Ecto neural progenitor cell (in vitro differentiated cells): ENCODE data around the gene MYO3B.
A peak's percentile ranks its signal among the peaks of the same experiment; 100 is the strongest.

Experiments
- DNase-seq: peaks from one replicate; pipeline ENCODE4 v3.0.0-alpha.2; 2018; ENCODE audit warnings: low spot score

MYO3B gene

GRCh38 chr2:170300993-170301392, 123.0 kb downstream of the MYO3B start:
- DNase-seq, result no peak

- DNase-seq, result no peak
Measured at GRCh38 chr2:170301626-170302025, 123.7 kb downstream of the MYO3B start.

- DNase-seq, result no peak
Measured at GRCh38 chr2:170305711-170306110, 127.8 kb downstream of the MYO3B start.

- DNase-seq, result no peak
Measured at GRCh38 chr2:170306293-170306873, 128.4 kb downstream of the MYO3B start.

- no peak for DNase-seq
Measured at GRCh38 chr2:170307052-170307451, 129.1 kb downstream of the MYO3B start.

- DNase-seq, result no peak
Measured at GRCh38 chr2:170307555-170308351, 129.8 kb downstream of the MYO3B start.

- DNase-seq, result no peak
Measured at GRCh38 chr2:170310876-170311502, 133.0 kb downstream of the MYO3B start.

- no peak for DNase-seq
Measured at GRCh38 chr2:170313347-170313991, 135.5 kb downstream of the MYO3B start.

- DNase-seq, result no peak
Measured at GRCh38 chr2:170313992-170314348, 136.0 kb downstream of the MYO3B start.

- DNase-seq, result no peak
Measured at GRCh38 chr2:170314744-170315447, 136.9 kb downstream of the MYO3B start.

- no peak for DNase-seq
Measured at GRCh38 chr2:170320948-170321347, 143.0 kb downstream of the MYO3B start.

GRCh38 chr2:170321526-170321925, 143.6 kb downstream of the MYO3B start:
- DNase-seq, result no peak

GRCh38 chr2:170322140-170322766, 144.3 kb downstream of the MYO3B start:
- no peak for DNase-seq

GRCh38 chr2:170323743-170324142, 145.8 kb downstream of the MYO3B start:
- no peak for DNase-seq

- DNase-seq, result peak; percentile 78
Measured at GRCh38 chr2:170324640-170325046, 146.7 kb downstream of the MYO3B start.

- no peak for DNase-seq
Measured at GRCh38 chr2:170330881-170331280, 152.9 kb downstream of the MYO3B start.

GRCh38 chr2:170332676-170333402, 154.9 kb downstream of the MYO3B start:
- no peak for DNase-seq

GRCh38 chr2:170335351-170335750, 157.4 kb downstream of the MYO3B start:
- no peak for DNase-seq

GRCh38 chr2:170336408-170336807, 158.5 kb downstream of the MYO3B start:
- DNase-seq, result no peak

GRCh38 chr2:170336916-170337315, 159.0 kb downstream of the MYO3B start:
- DNase-seq, result no peak

GRCh38 chr2:170339322-170339721, 161.4 kb downstream of the MYO3B start:
- no peak for DNase-seq
